Measurements from ENCODE around the gene GOSR1. TPM values are rescaled to one million over a fixed set of nuclear protein-coding genes. Genes with fewer than 3 reads are reported as not detected.

Gene GOSR1
- total RNA-seq, 1 experiment from 2014 or later, result 58.1 TPM

GRCh38 chr17:30506481-30506880, 29.3 kb downstream of the GOSR1 start:
- Histone ChIP-seq H4K5ac (ENCODE audit: insufficient read length, low read depth, low read length) (no peak overlapping the region), H3K79me1 (ENCODE audit: insufficient read depth, low read depth, low read length, poor library complexity, severe bottlenecking) (no peaks in the 10 kb centered on the region), H4K8ac (replicated peaks; ENCODE audit: insufficient read length, low read depth, low read length) (no peak overlapping the region), H4K20me1 (ENCODE audit: control insufficient read depth, insufficient read depth, insufficient read length) (no peaks in the 10 kb centered on the region), H3K27ac (ENCODE audit: insufficient read length, low read depth, low read length) (no peak overlapping the region), H3K9ac (ENCODE audit: extremely low read depth, insufficient read length, low read length) (no peak overlapping the region), H3K56ac (ENCODE audit: insufficient read length, low read depth, low read length) (no peak overlapping the region), H2BK12ac (ENCODE audit: insufficient read length, low read depth, low read length) (no peak overlapping the region), H3K14ac (ENCODE audit: insufficient read depth, low read length) (no peak overlapping the region), H3K79me2 (ENCODE audit: insufficient read depth, low read length) (no peaks in the 10 kb centered on the region), H2BK5ac (ENCODE audit: insufficient read length, low read length) (no peak overlapping the region), H3K4me1 (ENCODE audit: insufficient read depth, low read length) (0 out of 2 replicates have a peak, but pooled peaks cover 2% of the 10 kb centered on the region), H3K23me2 (ENCODE audit: insufficient read length, low read depth, low read length, poor library complexity, severe bottlenecking) (no peaks in the 10 kb centered on the region), H2AFZ (ENCODE audit: low read length) (no peak overlapping the region), H4K91ac (ENCODE audit: insufficient read length, low read depth, low read length) (no peak overlapping the region), H2BK20ac (ENCODE audit: low read depth, low read length, poor library complexity, severe bottlenecking) (no peak overlapping the region), H2BK15ac (ENCODE audit: low read depth, low read length) (no peak overlapping the region), H2AK5ac (ENCODE audit: insufficient read length, low read length) (no peak overlapping the region), H3T11ph (ENCODE audit: low read length) (no peak overlapping the region), H3K23ac (ENCODE audit: insufficient read length, low read depth, low read length) (no peak overlapping the region), H3K9me3 (ENCODE audit: control insufficient read depth, low read depth, low read length) (no peaks in the 10 kb centered on the region), H3K18ac (ENCODE audit: insufficient read length, low read depth, low read length) (no peak overlapping the region), H3K27me3 (ENCODE audit: insufficient read depth, low read length) (no peaks in the 10 kb centered on the region), H3K4me2 (ENCODE audit: insufficient read depth, insufficient read length, low read length) (no peak overlapping the region), H2BK120ac (ENCODE audit: low read depth, low read length, poor library complexity, severe bottlenecking) (no peak overlapping the region), H3K4ac (ENCODE audit: low read depth, low read length) (no peak overlapping the region)
- Mint-ChIP-seq H3K27me3 (ENCODE audit: low read depth) (no peaks in the 10 kb centered on the region), H3K4me1 (peaks cover 7 to 12% of the 10 kb centered on the region in 2 experiments; a peak in 3 of 4 replicates), H3K4me3 (no peak overlapping the region), H3K9me3 (no peaks in the 10 kb centered on the region), H3K36me3 (ENCODE audit: insufficient read depth in 1 of 3, low read depth in 3 of 3) (peaks cover 22 to 51% (median 38%) of the 10 kb centered on the region in 3 experiments), H3K27ac (peak overlapping the region in 2 of 3 experiments; percentile 49 to 81; a peak in 3 of 7 replicates)
- WGBS (ENCODE audit: extremely low coverage, insufficient read length, low lambda C conversion rate), result no CpG with 5 or more reads among the region's 1 CpG
- no peak for TF ChIP-seq CTCF (conservative IDR thresholded peaks at IDR 0.05)
- no peak for DNase-seq
